ENCODE data around the gene MZF1. TPM values are rescaled to one million over a fixed set of nuclear protein-coding genes. Genes with fewer than 3 reads are reported as not detected.

The MZF1 gene
- total RNA-seq, 1 experiment from 2014 or later, result 33.0 TPM

DNA sequence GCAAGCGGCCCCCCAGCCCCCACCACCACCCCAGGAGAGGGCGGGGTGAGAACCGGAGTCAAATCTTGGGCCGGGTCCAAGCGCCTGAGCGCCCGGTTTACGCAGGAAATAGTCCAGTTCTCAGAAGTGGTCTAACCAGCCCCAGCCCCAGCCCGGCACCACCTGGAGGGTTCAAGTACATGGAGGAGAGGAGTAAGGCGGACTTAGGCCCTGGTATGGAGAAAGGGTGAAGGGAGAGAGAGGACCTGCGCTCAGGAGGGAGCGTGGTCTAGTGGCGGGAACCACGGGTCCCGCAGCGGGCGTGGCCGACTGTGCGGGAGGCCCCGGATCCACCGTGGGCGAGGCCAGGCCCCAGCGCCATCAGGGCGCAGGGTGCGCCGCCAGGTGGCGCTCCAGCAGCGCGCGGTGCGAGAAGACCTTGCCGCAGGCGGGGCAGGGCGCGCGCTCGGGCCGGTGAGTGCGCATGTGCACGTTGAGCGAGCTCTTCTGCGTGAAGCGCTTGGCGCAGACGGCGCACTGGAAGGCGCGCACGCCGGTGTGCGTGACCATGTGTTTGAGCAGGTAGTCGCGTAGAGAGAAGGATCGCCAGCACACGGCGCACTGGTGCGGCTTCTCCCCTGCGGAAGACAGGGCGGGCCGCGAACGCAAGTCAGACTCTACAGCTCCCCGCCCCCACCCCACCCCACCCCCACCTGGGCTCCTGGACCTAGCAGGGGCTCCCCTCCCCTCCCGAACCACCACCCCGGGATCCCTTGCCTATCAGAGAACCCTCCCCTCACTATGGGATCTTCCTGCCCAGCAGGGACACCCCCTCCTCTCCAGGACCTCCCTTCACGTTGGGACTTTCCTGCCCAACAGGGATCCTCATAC lies 59.2 kb downstream of the MZF1 start:
- Histone ChIP-seq H3K79me2 (ENCODE audit: insufficient read depth, low read length) (peaks cover 50% of the 10 kb centered on the region), H3K36me3 (ENCODE audit: control insufficient read depth in 1 of 2, insufficient read depth in 2 of 2, low read length in 2 of 2) (peaks cover 2 to 17% of the 10 kb centered on the region in 2 experiments; a peak in 2 of 4 replicates), H3K9me2 (ENCODE audit: insufficient read depth) (no peaks in the 10 kb centered on the region), H3K9me3 (ENCODE audit: control insufficient read depth in 1 of 2, insufficient read depth in 1 of 2, low read depth in 1 of 2, low read length in 2 of 2) (no peaks in the 10 kb centered on the region), H3K27me3 (ENCODE audit: insufficient read depth, low read length) (no peaks in the 10 kb centered on the region), H3K4me3 (replicated peaks in 1 of 2; ENCODE audit: low read depth in 1 of 2, low read length in 2 of 2) (peak overlapping the region; percentile 78 to 91), H3K4me2 (ENCODE audit: low read length) (peak overlapping the region; percentile 98), H3K4me1 (ENCODE audit: control insufficient read depth in 1 of 2, insufficient read depth in 2 of 2, low read length in 2 of 2) (peaks cover 11 to 32% of the 10 kb centered on the region in 2 experiments), H4K20me1 (ENCODE audit: insufficient read depth) (no peaks in the 10 kb centered on the region), H3K27ac (ENCODE audit: low read depth, low read length) (peak overlapping the region; percentile 80), H2AFZ (ENCODE audit: low read depth, low read length, poor library complexity, severe bottlenecking) (no peak overlapping the region), H3K9ac (ENCODE audit: low read length) (peak overlapping the region; percentile 95)
- ATAC-seq, result peak; percentile 85
- ChIA-PET POLR2A (interaction anchor here (0.8 to 2.1 kb wide), 12 partner anchors 14 to 286 kb away, joined by 3 to 12 read pairs (median 6); partner anchors contain the start of genes CHMP2A, TRIM28, ZNF446 and ZNF497), RAD21 (ENCODE audit: low non-redundant PET in 1 of 2, low total read pairs in 2 of 2, uncharacterized antibody in 2 of 2, unreplicated experiment in 2 of 2) (interaction anchor here in 1 of 2 experiments (0.5 to 1.0 kb wide), 3 partner anchors 41 to 295 kb away, joined by 3 to 10 read pairs (median 4); partner anchors contain the start of gene CHMP2A), CTCF (interaction anchor here (0.6 to 1.6 kb wide), 11 partner anchors 8 to 1194 kb away, joined by 3 to 11 read pairs (median 5); partner anchors contain the start of genes TRIM28, ZNF497 and ZNF543)
- BruUV-seq (replicated peaks), result no TSS peak
- intact Hi-C loops (cut with micrococcal nuclease), result no loop called here
- TF ChIP-seq JUND (IDR thresholded peaks at IDR 0.05), result no peak
- TF ChIP-seq SRF (IDR thresholded peaks at IDR 0.05; ENCODE audit: low read depth), result no peak
- TF ChIP-seq ZNF274 (IDR thresholded peaks at IDR 0.05; ENCODE audit: low read depth, low read length), result no peak
- TF ChIP-seq, protein P1, sequence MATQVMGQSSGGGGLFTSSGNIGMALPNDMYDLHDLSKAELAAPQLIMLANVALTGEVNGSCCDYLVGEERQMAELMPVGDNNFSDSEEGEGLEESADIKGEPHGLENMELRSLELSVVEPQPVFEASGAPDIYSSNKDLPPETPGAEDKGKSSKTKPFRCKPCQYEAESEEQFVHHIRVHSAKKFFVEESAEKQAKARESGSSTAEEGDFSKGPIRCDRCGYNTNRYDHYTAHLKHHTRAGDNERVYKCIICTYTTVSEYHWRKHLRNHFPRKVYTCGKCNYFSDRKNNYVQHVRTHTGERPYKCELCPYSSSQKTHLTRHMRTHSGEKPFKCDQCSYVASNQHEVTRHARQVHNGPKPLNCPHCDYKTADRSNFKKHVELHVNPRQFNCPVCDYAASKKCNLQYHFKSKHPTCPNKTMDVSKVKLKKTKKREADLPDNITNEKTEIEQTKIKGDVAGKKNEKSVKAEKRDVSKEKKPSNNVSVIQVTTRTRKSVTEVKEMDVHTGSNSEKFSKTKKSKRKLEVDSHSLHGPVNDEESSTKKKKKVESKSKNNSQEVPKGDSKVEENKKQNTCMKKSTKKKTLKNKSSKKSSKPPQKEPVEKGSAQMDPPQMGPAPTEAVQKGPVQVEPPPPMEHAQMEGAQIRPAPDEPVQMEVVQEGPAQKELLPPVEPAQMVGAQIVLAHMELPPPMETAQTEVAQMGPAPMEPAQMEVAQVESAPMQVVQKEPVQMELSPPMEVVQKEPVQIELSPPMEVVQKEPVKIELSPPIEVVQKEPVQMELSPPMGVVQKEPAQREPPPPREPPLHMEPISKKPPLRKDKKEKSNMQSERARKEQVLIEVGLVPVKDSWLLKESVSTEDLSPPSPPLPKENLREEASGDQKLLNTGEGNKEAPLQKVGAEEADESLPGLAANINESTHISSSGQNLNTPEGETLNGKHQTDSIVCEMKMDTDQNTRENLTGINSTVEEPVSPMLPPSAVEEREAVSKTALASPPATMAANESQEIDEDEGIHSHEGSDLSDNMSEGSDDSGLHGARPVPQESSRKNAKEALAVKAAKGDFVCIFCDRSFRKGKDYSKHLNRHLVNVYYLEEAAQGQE (IDR thresholded peaks at IDR 0.05; ENCODE audit: low read depth), result no peak
- TF ChIP-seq CBX3 (IDR thresholded peaks at IDR 0.05; ENCODE audit: low read depth), result peak; percentile 87
- TF ChIP-seq RAD21 (IDR thresholded peaks at IDR 0.05; ENCODE audit: low read depth), result peak; percentile 73
- TF ChIP-seq, protein P2, sequence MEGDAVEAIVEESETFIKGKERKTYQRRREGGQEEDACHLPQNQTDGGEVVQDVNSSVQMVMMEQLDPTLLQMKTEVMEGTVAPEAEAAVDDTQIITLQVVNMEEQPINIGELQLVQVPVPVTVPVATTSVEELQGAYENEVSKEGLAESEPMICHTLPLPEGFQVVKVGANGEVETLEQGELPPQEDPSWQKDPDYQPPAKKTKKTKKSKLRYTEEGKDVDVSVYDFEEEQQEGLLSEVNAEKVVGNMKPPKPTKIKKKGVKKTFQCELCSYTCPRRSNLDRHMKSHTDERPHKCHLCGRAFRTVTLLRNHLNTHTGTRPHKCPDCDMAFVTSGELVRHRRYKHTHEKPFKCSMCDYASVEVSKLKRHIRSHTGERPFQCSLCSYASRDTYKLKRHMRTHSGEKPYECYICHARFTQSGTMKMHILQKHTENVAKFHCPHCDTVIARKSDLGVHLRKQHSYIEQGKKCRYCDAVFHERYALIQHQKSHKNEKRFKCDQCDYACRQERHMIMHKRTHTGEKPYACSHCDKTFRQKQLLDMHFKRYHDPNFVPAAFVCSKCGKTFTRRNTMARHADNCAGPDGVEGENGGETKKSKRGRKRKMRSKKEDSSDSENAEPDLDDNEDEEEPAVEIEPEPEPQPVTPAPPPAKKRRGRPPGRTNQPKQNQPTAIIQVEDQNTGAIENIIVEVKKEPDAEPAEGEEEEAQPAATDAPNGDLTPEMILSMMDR (IDR thresholded peaks at IDR 0.05 in 2 of 3, conservative IDR thresholded peaks at IDR 0.05 in 1 of 3; ENCODE audit: borderline replicate concordance in 1 of 3, insufficient read depth in 1 of 3, low read depth in 2 of 3, low read length in 2 of 3), result peak; percentile 58 to 94 (median 84)
- TF ChIP-seq SIN3A (IDR thresholded peaks at IDR 0.05; ENCODE audit: low read depth), result peak; percentile 65
- TF ChIP-seq SP1 (IDR thresholded peaks at IDR 0.05; ENCODE audit: low read depth), result peak; percentile 59
- peak; percentile 96 for TF ChIP-seq POLR2AphosphoS5 (IDR thresholded peaks at IDR 0.05; ENCODE audit: low read depth, low read length)
- TF ChIP-seq TCF7L2 (IDR thresholded peaks at IDR 0.05; ENCODE audit: borderline replicate concordance, extremely low read depth, insufficient read depth, insufficient read length), result peak; percentile 51
- TF ChIP-seq, protein P3, sequence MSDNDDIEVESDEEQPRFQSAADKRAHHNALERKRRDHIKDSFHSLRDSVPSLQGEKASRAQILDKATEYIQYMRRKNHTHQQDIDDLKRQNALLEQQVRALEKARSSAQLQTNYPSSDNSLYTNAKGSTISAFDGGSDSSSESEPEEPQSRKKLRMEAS (IDR thresholded peaks at IDR 0.05), result peak; percentile 96
- peak; percentile 69; the same call in 1 of the 2 replicates for TF ChIP-seq ZFX (IDR thresholded peaks at IDR 0.05)
- peak; percentile 77 for TF ChIP-seq POLR2A (IDR thresholded peaks at IDR 0.05; ENCODE audit: borderline replicate concordance, extremely low read depth, insufficient read depth, insufficient read length)
- peak; percentile 67 for TF ChIP-seq YY1 (IDR thresholded peaks at IDR 0.05; ENCODE audit: extremely low read depth, insufficient replicate concordance, low read depth, low read length)
- peak; percentile 86 for DNase-seq (ENCODE audit: low read depth, low spot score)

Data from HCT116 (cell line).